Raji (cell line): Measurements from ENCODE around the gene SLC45A3.

ENCODE experiments used
- POLR2A ChIP-seq: IDR thresholded peaks from 2 replicates; pipeline ENCODE4 v1.6.1; 2011; ENCODE audit warnings: low read depth, low read length, control low read depth; ENCODE audit not compliant: insufficient read depth

SLC45A3 gene

GRCh38 chr1:205680073-205680851 is at the start of gene SLC45A3:
Gene SLC45A3 (minus strand): TSS chr1:205680509. CDS start chr1:205664656, 15,853 bp downstream.
- 0 out of 2 replicates have a peak, but pooled peaks have one; percentile 37 for TF ChIP-seq POLR2A

GRCh38 chr1:205726619-205727125 is 46.4 kb upstream of the SLC45A3 start:
- no peak for TF ChIP-seq POLR2A

GRCh38 chr1:205725514-205725913 is 45.2 kb upstream of the SLC45A3 start:
- TF ChIP-seq POLR2A = no peak

- no peak for TF ChIP-seq POLR2A
Observed at GRCh38 chr1:205719762-205720161, 39.5 kb upstream of the SLC45A3 start.

- TF ChIP-seq POLR2A = no peak
Observed at GRCh38 chr1:205719015-205719414, 38.7 kb upstream of the SLC45A3 start.

GRCh38 chr1:205716371-205717132 is 36.2 kb upstream of the SLC45A3 start:
- no peak for TF ChIP-seq POLR2A

GRCh38 chr1:205715628-205716027 is 35.3 kb upstream of the SLC45A3 start:
- TF ChIP-seq POLR2A = no peak

- no peak for TF ChIP-seq POLR2A
Observed at GRCh38 chr1:205714906-205715246, 34.6 kb upstream of the SLC45A3 start.

GRCh38 chr1:205714190-205714905 is 34.0 kb upstream of the SLC45A3 start:
- no peak for TF ChIP-seq POLR2A

GRCh38 chr1:205711105-205712048 is 31.1 kb upstream of the SLC45A3 start:
- no peak for TF ChIP-seq POLR2A

- no peak for TF ChIP-seq POLR2A
Observed at GRCh38 chr1:205710201-205711062, 30.1 kb upstream of the SLC45A3 start.

- no peak for TF ChIP-seq POLR2A
Observed at GRCh38 chr1:205709640-205710039, 29.3 kb upstream of the SLC45A3 start.

- TF ChIP-seq POLR2A = no peak
Observed at GRCh38 chr1:205709059-205709398, 28.7 kb upstream of the SLC45A3 start.
